ENCODE data around the gene ASPSCR1. TPM values are rescaled to one million over a fixed set of nuclear protein-coding genes. Genes with fewer than 3 reads are reported as not detected.

Gene ASPSCR1
- total and polyA plus RNA-seq, 12 donors, result 10.2 to 177 (median 27.6) TPM

GRCh38 chr17:81973432-81973831, 4.0 kb upstream of the ASPSCR1 start:
- no peaks in the 10 kb centered on the region for H3K27me3 ChIP-seq
- TF ChIP-seq CTCF (IDR thresholded peaks at IDR 0.05), result no peak
- no peak for TF ChIP-seq POLR2A (IDR thresholded peaks at IDR 0.05)
- peaks cover 5 to 11% of the 10 kb centered on the region in 2 donors for H3K4me1 ChIP-seq (replicated peaks in 1 of 2)
- no peaks in the 10 kb centered on the region for H3K36me3 ChIP-seq (replicated peaks in 1 of 2)
- no peak overlapping the region for H3K27ac ChIP-seq
- DNase-seq, result no peak
- intact Hi-C loops (cut with DNase I), result no loop called here
- H3K9me3 ChIP-seq (replicated peaks in 1 of 3), result no peaks in the 10 kb centered on the region
- H3K4me3 ChIP-seq, result no peak overlapping the region

GRCh38 chr17:81976332-81977210, 858 bp upstream of the ASPSCR1 start:
- 21 to 30% (median 27%) methylated on average over 6 to 30 of the region's 30 CpGs for WGBS, 4 donors
- Histone ChIP-seq H3K36me3 (replicated peaks in 1 of 2) (no peaks in the 10 kb centered on the region), H3K9me3 (replicated peaks in 1 of 3) (no peaks in the 10 kb centered on the region), H3K4me1 (replicated peaks in 1 of 2) (peaks cover 5 to 17% of the 10 kb centered on the region in 2 donors), H3K27ac (peak overlapping the region; percentile 31 to 97 (median 86)), H3K4me3 (peak overlapping the region in 2 of 4 donors; percentile 84 to 99), H3K27me3 (no peaks in the 10 kb centered on the region)
- TF ChIP-seq POLR2A (IDR thresholded peaks at IDR 0.05), result no peak
- TF ChIP-seq CTCF (IDR thresholded peaks at IDR 0.05), result no peak
- peak; percentile 57 to 79 (median 66) for DNase-seq
- intact Hi-C loops (cut with DNase I), result no loop called here

- H3K4me1 ChIP-seq (replicated peaks in 1 of 2), result peaks cover 5 to 17% of the 10 kb centered on the region in 2 donors
- DNase-seq, result no peak
- H3K9me3 ChIP-seq (replicated peaks in 1 of 3), result no peaks in the 10 kb centered on the region
- intact Hi-C loops (cut with DNase I), result no loop called here
- H3K27me3 ChIP-seq, result no peaks in the 10 kb centered on the region
- H3K4me3 ChIP-seq, result peak overlapping the region in 1 of 4 donors; percentile 99
- H3K36me3 ChIP-seq (replicated peaks in 1 of 2), result no peaks in the 10 kb centered on the region
- no peak for TF ChIP-seq POLR2A (IDR thresholded peaks at IDR 0.05)
- TF ChIP-seq CTCF (IDR thresholded peaks at IDR 0.05), result no peak
- no peak overlapping the region for H3K27ac ChIP-seq
- WGBS, 4 donors, result 80 to 90% (median 88%) methylated on average over 22 to 27 of the region's 27 CpGs
Observed at GRCh38 chr17:81978524-81979298, 1.3 kb downstream of the ASPSCR1 start.

GRCh38 chr17:81980122-81980521, 2.7 kb downstream of the ASPSCR1 start:
- Histone ChIP-seq H3K4me1 (replicated peaks in 1 of 2) (peaks cover 5 to 17% of the 10 kb centered on the region in 2 donors), H3K9me3 (replicated peaks in 1 of 3) (no peaks in the 10 kb centered on the region), H3K4me3 (no peak overlapping the region), H3K36me3 (replicated peaks in 1 of 2) (peaks cover 0 to 10% of the 10 kb centered on the region in 2 donors), H3K27me3 (no peaks in the 10 kb centered on the region), H3K27ac (no peak overlapping the region)
- no peak for DNase-seq
- intact Hi-C loops (cut with DNase I), result no loop called here
- WGBS, 4 donors, result 43 to 89% (median 63%) methylated on average over 4 of the region's 4 CpGs
- no peak for TF ChIP-seq POLR2A (IDR thresholded peaks at IDR 0.05)
- no peak for TF ChIP-seq CTCF (IDR thresholded peaks at IDR 0.05)
